ENCODE data around the gene SMPD3.
A peak's percentile ranks its signal among the peaks of the same experiment; 100 is the strongest.

The SMPD3 gene

GRCh38 chr16:68370581-68371275 is 77.6 kb downstream of the SMPD3 start:
- DNase-seq (ENCODE audit: low read depth, low spot score), result no peak

- DNase-seq (ENCODE audit: low read depth, low spot score), result no peak
These were observed 78.4 kb downstream of the SMPD3 start for GRCh38 chr16:68369697-68370580.

GRCh38 chr16:68369168-68369567 is 79.1 kb downstream of the SMPD3 start:
- no peak for DNase-seq (ENCODE audit: low read depth, low spot score)

GRCh38 chr16:68368301-68368888 is 79.9 kb downstream of the SMPD3 start:
- DNase-seq (ENCODE audit: low read depth, low spot score), result no peak

GRCh38 chr16:68367891-68368290 is 80.4 kb downstream of the SMPD3 start:
- no peak for DNase-seq (ENCODE audit: low read depth, low spot score)

- no peak for DNase-seq (ENCODE audit: low read depth, low spot score)
These were observed 80.9 kb downstream of the SMPD3 start for GRCh38 chr16:68367440-68367839.

GRCh38 chr16:68367030-68367429 is 81.3 kb downstream of the SMPD3 start:
- peak; percentile 50 for DNase-seq (ENCODE audit: low read depth, low spot score)

- DNase-seq (ENCODE audit: low read depth, low spot score), result no peak
These were observed 82.2 kb downstream of the SMPD3 start for GRCh38 chr16:68366062-68366461.

- DNase-seq (ENCODE audit: low read depth, low spot score), result no peak
These were observed 83.0 kb downstream of the SMPD3 start for GRCh38 chr16:68365167-68365817.

- no peak for DNase-seq (ENCODE audit: low read depth, low spot score)
These were observed 83.7 kb downstream of the SMPD3 start for GRCh38 chr16:68364561-68364998.

GRCh38 chr16:68363658-68364521 is 84.4 kb downstream of the SMPD3 start:
- no peak for DNase-seq (ENCODE audit: low read depth, low spot score)

GRCh38 chr16:68362947-68363657 is 85.2 kb downstream of the SMPD3 start:
- DNase-seq (ENCODE audit: low read depth, low spot score), result no peak

GRCh38 chr16:68362262-68362913 is 85.9 kb downstream of the SMPD3 start:
- no peak for DNase-seq (ENCODE audit: low read depth, low spot score)

GRCh38 chr16:68361485-68361884 is 86.8 kb downstream of the SMPD3 start:
- DNase-seq (ENCODE audit: low read depth, low spot score), result no peak

- DNase-seq (ENCODE audit: low read depth, low spot score), result no peak
These were observed 87.4 kb downstream of the SMPD3 start for GRCh38 chr16:68360956-68361355.

- no peak for DNase-seq (ENCODE audit: low read depth, low spot score)
These were observed 87.8 kb downstream of the SMPD3 start for GRCh38 chr16:68360547-68360946.

GRCh38 chr16:68359398-68360191 is 88.7 kb downstream of the SMPD3 start:
- no peak for DNase-seq (ENCODE audit: low read depth, low spot score)

- no peak for DNase-seq (ENCODE audit: low read depth, low spot score)
These were observed 89.4 kb downstream of the SMPD3 start for GRCh38 chr16:68358951-68359350.

- no peak for DNase-seq (ENCODE audit: low read depth, low spot score)
These were observed 90.4 kb downstream of the SMPD3 start for GRCh38 chr16:68357923-68358322.

Data from astrocyte of the hippocampus (primary cell).